ENCODE data around the gene CTU2.

- TF ChIP-seq GATA2 (IDR thresholded peaks at IDR 0.05; ENCODE audit: low read depth, low read length) (no peak), GATA3 (IDR thresholded peaks at IDR 0.05; ENCODE audit: low read depth, low read length) (no peak)
Observed at GRCh38 chr16:88712362-88712979, 6.2 kb downstream of the CTU2 start.

Data from SH-SY5Y (cell line).